Measurements from ENCODE around the gene OR5K3.
"Not testable (repeated sequence)": the region's sequence is repeated elsewhere in the genome, so short reads cannot be mapped to it uniquely, and the experiment has no call there.

Gene OR5K3

DNA sequence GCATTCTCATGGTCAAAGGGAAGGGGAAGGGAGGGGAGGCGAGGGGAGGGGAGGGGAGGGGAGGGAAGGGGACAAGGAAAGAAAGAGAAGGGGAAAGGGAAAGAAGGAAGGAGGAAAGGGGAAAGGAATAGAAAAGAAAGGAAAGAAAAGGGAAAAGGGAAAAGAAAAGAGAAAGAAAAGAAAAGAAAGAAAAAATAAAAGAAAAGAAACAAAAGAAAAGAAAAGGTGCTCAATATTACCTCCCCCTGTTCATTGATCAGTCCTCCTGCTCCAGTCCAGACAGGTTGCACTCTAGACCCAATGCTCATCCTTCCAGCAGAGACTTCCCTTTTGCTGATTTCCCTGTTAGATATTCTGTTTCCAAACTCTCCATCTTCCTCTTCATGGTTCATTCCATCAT is 18.0 kb upstream of the OR5K3 start:
- Histone ChIP-seq H3K4me3 (ENCODE audit: low read depth, low read length) (no peak overlapping the region), H3K27me3 (no peaks in the 10 kb centered on the region), H3K4me1 (no peaks in the 10 kb centered on the region), H3K36me3 (no peaks in the 10 kb centered on the region), H3K9me3 (no peaks in the 10 kb centered on the region)
- TF ChIP-seq, protein P1, sequence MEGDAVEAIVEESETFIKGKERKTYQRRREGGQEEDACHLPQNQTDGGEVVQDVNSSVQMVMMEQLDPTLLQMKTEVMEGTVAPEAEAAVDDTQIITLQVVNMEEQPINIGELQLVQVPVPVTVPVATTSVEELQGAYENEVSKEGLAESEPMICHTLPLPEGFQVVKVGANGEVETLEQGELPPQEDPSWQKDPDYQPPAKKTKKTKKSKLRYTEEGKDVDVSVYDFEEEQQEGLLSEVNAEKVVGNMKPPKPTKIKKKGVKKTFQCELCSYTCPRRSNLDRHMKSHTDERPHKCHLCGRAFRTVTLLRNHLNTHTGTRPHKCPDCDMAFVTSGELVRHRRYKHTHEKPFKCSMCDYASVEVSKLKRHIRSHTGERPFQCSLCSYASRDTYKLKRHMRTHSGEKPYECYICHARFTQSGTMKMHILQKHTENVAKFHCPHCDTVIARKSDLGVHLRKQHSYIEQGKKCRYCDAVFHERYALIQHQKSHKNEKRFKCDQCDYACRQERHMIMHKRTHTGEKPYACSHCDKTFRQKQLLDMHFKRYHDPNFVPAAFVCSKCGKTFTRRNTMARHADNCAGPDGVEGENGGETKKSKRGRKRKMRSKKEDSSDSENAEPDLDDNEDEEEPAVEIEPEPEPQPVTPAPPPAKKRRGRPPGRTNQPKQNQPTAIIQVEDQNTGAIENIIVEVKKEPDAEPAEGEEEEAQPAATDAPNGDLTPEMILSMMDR (IDR thresholded peaks at IDR 0.05; ENCODE audit: low read depth, low read length) = no peak
- no peak for DNase-seq

DNA sequence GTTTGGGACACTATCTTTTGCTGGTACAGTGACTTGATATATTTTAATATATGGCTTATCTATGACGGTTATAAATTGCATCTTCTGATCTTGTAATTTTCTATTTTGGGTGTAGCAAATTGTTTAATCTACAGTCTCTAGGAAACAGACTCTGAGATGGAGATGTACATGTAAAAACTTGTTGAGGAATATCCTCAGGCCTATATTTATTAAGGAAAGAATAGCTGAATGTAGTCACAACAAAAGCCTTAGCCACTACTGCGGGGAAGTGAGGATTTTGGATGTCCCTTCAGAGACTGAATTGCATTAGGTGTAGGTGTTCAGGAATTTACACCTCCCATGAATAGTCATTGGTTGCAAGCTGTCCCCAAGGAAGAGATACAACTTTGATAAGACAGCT is 13.8 kb upstream of the OR5K3 start:
- TF ChIP-seq, protein P1 (IDR thresholded peaks at IDR 0.05; ENCODE audit: low read depth, low read length) = no peak
- no peak overlapping the region for H3K4me3 ChIP-seq (ENCODE audit: low read depth, low read length)
- H3K9me3 ChIP-seq = no peaks in the 10 kb centered on the region
- no peak for DNase-seq
- H3K27me3 ChIP-seq = no peaks in the 10 kb centered on the region
- H3K4me1 ChIP-seq = no peaks in the 10 kb centered on the region
- H3K36me3 ChIP-seq = no peaks in the 10 kb centered on the region

DNA sequence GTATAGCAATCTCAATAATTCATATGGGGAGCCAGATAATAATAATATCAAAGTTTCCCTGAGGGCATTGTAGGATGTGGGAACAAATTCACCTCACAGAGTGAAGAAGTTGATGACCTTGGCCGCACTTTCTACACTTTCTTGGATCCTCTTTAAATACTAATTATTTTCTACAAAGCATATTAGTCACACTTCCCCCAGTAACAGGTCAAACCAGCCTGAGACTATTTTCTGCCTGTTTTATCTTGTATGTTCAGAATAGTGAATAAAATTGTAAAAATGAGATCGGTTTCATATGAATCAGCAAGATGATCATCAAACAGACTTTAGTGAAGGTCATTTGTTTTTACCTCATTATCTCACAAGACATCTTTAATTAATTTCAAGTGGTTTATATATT is 2.3 kb upstream of the OR5K3 start:
- Histone ChIP-seq H3K4me1 (no peaks in the 10 kb centered on the region), H3K4me3 (ENCODE audit: low read depth, low read length) (no peak overlapping the region), H3K27me3 (peaks cover 12% of the 10 kb centered on the region; the same call in 1 of the 2 replicates), H3K9me3 (no peaks in the 10 kb centered on the region), H3K36me3 (no peaks in the 10 kb centered on the region)
- DNase-seq = no peak
- TF ChIP-seq, protein P1 (IDR thresholded peaks at IDR 0.05; ENCODE audit: low read depth, low read length) = no peak

DNA sequence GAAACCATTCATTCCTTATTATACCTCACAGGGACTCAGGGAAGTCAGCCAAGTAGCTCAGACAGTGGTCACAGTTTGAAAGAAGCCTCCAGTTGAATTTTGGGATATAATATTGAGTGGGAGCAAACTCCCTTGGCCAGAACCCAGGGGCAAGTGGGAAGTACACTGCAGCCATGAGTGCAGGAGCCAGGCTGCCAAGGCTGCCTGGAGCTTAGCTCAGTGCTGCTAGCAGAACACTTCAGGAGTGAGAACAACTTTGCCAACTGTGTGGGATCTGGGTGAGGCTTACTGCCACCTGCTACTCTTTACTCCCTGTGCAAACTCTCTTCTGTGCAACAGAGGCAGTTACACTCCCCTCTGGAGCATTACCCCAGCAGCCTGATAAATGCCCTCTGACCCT is 4.6 kb downstream of the OR5K3 start:
- TF ChIP-seq, protein P1 (IDR thresholded peaks at IDR 0.05; ENCODE audit: low read depth, low read length) = no peak
- Histone ChIP-seq H3K4me1 (no peaks in the 10 kb centered on the region), H3K9me3 (no peaks in the 10 kb centered on the region), H3K27me3 (0 out of 2 replicates have a peak, but pooled peaks cover 5% of the 10 kb centered on the region), H3K36me3 (no peaks in the 10 kb centered on the region), H3K4me3 (ENCODE audit: low read depth, low read length) (no peak overlapping the region)
- DNase-seq = no peak

DNA sequence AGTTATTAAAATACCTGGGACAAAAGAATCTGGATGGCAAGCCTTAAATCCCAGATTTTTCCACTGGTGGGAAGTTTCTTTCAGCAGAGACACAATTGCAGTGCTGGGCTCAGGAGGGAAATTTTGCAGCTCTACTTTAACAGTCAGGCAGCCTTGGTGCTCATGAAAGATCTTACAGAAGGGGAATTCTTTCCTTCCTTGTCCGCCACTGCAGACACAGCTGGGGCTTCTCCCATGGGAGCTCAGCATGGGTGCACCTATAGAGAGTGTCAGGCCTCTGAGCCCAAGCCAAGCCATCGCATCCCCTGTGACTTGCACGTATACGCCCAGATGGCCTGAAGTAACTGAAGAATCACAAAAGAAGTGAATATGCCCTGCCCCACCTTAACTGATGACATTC is 6.0 kb downstream of the OR5K3 start:
- DNase-seq; H3K4me1 ChIP-seq; H3K4me3 ChIP-seq (ENCODE audit: low read depth, low read length); H3K36me3 ChIP-seq; H3K27me3 ChIP-seq; H3K9me3 ChIP-seq: not testable (repeated sequence)

DNA sequence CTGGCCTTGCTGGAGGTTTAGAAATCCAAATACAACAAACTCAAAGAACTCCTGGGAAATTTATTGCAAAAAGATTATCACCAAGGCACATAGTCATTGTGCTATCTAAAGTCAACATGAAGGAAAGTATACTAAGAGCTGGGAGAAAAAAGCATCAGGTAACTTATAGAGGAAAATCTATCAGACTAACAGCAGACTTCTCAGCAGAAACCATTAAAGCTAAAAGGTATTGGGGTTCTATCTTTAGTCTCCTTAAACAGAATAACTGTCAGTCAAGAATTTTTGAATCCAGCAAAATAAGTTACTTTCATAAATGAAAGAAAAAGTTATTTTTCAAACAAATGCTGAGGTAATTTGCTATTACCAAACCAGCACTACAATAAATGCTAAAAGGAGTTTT is 8.0 kb downstream of the OR5K3 start:
- DNase-seq = no peak
- H3K36me3 ChIP-seq = no peaks in the 10 kb centered on the region
- H3K9me3 ChIP-seq = no peaks in the 10 kb centered on the region
- H3K27me3 ChIP-seq = no peaks in the 10 kb centered on the region
- H3K4me1 ChIP-seq = no peaks in the 10 kb centered on the region
- TF ChIP-seq, protein P1 (IDR thresholded peaks at IDR 0.05; ENCODE audit: low read depth, low read length) = no peak
- H3K4me3 ChIP-seq (ENCODE audit: low read depth, low read length) = no peak overlapping the region

DNA sequence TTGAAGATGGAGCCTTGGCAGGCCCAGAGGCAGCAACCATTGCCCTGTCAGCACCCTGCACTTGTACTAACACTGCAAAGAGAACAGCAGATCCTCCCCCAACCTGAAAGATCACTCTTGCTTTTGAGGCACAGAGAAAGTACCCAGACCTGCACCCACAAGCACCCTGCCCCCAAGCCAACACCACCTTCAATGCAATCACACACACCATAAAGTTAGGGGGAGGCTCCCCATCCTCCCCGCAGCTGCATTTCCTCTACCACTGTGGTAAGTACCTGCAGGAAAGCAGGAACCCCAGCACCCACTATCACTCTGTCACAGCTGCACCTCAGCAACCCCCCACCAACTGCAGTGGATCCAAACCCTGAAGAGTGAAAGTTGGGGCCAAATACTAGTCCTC is 12.0 kb downstream of the OR5K3 start:
- Histone ChIP-seq H3K9me3 (no peaks in the 10 kb centered on the region; the same call in 1 of the 2 replicates), H3K27me3 (no peaks in the 10 kb centered on the region), H3K36me3 (no peaks in the 10 kb centered on the region), H3K4me1 (no peaks in the 10 kb centered on the region), H3K4me3 (ENCODE audit: low read depth, low read length) (no peak overlapping the region)
- no peak for DNase-seq
- TF ChIP-seq, protein P1 (IDR thresholded peaks at IDR 0.05; ENCODE audit: low read depth, low read length) = no peak
